ENCODE results near the gene MKX. TPM values are rescaled to one million over a fixed set of nuclear protein-coding genes. Genes with fewer than 3 reads are reported as not detected.

MKX gene
- total RNA-seq, 4 donors from 2014 or later, result 0.54 to 3.6 (median 0.90) TPM

DNA sequence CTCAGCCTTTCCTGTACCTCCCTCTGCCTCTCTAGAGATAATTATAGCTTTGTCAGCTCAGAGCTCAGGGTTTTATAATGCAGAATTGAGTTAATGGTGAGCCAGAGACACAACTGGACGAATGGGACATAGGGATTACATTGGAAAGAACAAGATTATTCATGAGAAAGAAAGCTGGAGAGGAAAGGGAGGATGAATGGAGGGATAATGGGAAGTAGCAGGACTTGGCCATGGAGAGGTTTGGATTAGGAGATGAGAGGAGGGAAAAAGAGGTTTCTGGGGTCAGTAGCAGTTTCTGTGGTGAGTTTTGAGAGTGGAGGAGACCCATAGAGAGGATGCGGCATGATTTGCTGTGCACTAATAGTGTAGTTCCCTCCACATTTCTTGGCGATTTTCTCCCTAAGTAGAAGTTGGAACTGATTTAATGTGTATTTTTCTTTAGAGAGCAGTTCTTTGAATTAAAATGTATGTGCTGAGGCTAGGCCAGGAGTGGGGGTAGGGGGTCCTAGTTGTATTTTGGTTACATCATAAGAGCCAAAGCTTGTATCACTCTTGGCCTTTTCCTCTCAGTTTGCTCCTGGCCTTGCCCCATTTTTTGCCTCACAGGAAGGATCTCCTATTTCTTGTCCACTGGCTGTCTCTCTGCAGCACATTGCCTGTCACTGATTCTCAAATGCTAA, 107.4 kb downstream of the MKX start:
- no peak overlapping the region for H3K4me3 ChIP-seq (replicated peaks in 1 of 3)
- H3K27ac ChIP-seq, result no peak overlapping the region
- H3K4me1 ChIP-seq, result no peaks in the 10 kb centered on the region
- intact Hi-C loops (cut with DNase I), result no loop called here
- TF ChIP-seq, protein P1, sequence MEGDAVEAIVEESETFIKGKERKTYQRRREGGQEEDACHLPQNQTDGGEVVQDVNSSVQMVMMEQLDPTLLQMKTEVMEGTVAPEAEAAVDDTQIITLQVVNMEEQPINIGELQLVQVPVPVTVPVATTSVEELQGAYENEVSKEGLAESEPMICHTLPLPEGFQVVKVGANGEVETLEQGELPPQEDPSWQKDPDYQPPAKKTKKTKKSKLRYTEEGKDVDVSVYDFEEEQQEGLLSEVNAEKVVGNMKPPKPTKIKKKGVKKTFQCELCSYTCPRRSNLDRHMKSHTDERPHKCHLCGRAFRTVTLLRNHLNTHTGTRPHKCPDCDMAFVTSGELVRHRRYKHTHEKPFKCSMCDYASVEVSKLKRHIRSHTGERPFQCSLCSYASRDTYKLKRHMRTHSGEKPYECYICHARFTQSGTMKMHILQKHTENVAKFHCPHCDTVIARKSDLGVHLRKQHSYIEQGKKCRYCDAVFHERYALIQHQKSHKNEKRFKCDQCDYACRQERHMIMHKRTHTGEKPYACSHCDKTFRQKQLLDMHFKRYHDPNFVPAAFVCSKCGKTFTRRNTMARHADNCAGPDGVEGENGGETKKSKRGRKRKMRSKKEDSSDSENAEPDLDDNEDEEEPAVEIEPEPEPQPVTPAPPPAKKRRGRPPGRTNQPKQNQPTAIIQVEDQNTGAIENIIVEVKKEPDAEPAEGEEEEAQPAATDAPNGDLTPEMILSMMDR (IDR thresholded peaks at IDR 0.05), result no peak
- H3K9me3 ChIP-seq, result no peaks in the 10 kb centered on the region
- no peaks in the 10 kb centered on the region for H3K36me3 ChIP-seq
- no peak for DNase-seq
- H3K27me3 ChIP-seq, result no peaks in the 10 kb centered on the region
- WGBS, 2 donors, result 70 to 78% methylated on average over 3 of the region's 3 CpGs

DNA sequence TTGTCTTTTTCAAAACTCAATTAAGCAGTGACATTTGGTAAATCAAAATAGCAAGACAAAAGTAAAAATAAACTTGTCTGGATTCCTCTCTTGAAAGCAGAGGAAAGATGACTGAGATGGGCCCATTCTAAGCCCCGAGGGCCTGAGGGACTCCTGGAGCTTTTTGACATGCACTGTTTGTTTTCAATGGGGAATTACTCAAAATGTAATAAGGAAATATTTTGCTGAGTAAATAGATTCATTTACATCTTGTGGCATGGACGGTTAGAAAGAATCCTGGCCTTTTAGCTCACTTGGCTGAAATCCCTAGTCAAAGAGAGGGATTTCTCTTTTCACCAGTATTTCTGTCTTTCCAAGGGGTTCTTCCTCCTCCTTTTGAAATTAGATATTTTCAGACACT, 108.0 kb downstream of the MKX start:
- Histone ChIP-seq H3K4me1 (no peaks in the 10 kb centered on the region), H3K4me3 (replicated peaks in 1 of 3) (no peak overlapping the region), H3K36me3 (no peaks in the 10 kb centered on the region), H3K27me3 (no peaks in the 10 kb centered on the region), H3K27ac (no peak overlapping the region), H3K9me3 (no peaks in the 10 kb centered on the region)
- no peak for DNase-seq
- 26 to 40% methylated on average over 2 of the region's 2 CpGs for WGBS, 2 donors
- TF ChIP-seq, protein P1 (IDR thresholded peaks at IDR 0.05), result no peak
- TF ChIP-seq POLR2A (IDR thresholded peaks at IDR 0.05), result no peak
- intact Hi-C loops (cut with DNase I), result no loop called here

DNA sequence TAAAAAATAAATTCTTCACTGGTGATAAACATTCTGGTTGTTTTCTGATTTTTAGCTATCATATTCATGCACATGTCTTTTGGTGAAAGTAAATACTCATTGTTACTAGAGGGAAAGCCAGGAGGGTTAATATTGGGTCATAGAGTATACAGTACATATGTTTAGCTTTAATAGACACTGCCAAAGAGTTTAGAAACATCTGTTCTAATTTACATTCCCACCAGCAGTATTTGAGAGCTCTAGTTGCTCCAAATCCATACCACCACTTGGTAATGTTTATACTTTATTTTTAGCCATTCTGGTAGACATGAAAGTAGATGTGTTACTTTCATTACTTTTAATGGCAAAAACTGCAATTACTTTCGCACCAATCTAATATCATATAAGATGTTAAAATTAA, 108.8 kb downstream of the MKX start:
- DNase-seq, result no peak
- no peak overlapping the region for H3K27ac ChIP-seq
- no peaks in the 10 kb centered on the region for H3K4me1 ChIP-seq
- no peaks in the 10 kb centered on the region for H3K9me3 ChIP-seq
- H3K4me3 ChIP-seq (replicated peaks in 1 of 3), result no peak overlapping the region
- H3K36me3 ChIP-seq, result no peaks in the 10 kb centered on the region
- TF ChIP-seq, protein P1 (IDR thresholded peaks at IDR 0.05), result no peak
- TF ChIP-seq POLR2A (IDR thresholded peaks at IDR 0.05), result no peak
- intact Hi-C loops (cut with DNase I), result no loop called here
- WGBS, 2 donors, result 100% methylated on average over 1 of the region's 1 CpG
- H3K27me3 ChIP-seq, result no peaks in the 10 kb centered on the region

DNA sequence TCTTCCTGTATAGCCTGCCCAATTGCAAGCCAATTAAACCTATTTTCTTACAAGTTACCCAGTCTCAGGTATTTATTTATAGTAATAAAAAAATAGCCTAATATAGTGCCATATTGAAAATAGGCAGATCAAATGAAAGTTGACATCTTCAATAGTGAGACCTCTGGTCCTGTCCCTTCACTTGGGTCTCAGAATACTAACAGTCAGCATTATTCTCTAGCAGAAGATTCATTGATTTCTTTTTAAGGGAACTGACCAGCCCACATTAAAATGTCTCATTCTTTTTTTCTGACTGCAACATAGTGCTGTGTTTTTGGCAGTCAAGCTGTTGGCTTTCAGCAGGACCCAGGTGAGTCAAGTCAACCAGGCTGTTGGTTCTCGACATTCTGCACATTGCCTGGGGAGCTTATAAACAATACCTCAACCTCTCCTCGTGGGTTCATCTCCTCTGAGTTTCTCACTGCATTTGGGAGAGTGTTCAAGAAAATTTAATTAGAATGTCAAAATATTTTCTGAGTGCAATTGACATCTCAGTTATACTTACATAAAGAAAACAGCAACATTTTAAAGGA, 109.8 kb downstream of the MKX start:
- intact Hi-C loops (cut with DNase I), result no loop called here
- Histone ChIP-seq H3K9me3 (no peaks in the 10 kb centered on the region), H3K36me3 (no peaks in the 10 kb centered on the region), H3K27ac (no peak overlapping the region), H3K4me3 (replicated peaks in 1 of 3) (no peak overlapping the region), H3K4me1 (no peaks in the 10 kb centered on the region), H3K27me3 (no peaks in the 10 kb centered on the region)
- TF ChIP-seq POLR2A (IDR thresholded peaks at IDR 0.05), result no peak
- TF ChIP-seq, protein P1 (IDR thresholded peaks at IDR 0.05), result no peak
- DNase-seq, result no peak
- 79 to 80% methylated on average over 2 of the region's 2 CpGs for WGBS, 2 donors

DNA sequence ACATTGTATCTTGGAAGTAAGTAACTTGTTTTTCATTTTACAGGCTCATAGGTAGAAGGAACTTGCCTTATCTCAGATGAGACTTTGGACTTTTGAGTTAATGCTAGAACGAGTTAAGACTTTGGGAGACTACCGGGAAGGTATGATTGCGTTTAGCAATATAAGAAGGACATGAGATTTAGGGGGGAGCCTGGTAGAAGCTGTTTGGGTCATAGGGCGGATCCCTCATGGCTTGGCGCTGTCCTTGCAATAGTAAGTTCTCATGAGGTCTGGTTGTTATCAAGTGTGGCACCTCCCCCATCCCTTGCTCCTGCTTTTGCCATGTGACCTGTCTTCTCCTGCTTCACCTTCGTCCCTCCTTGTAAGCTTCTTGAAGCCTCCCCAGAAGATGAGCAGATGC, 110.3 kb downstream of the MKX start:
- DNase-seq, result no peak
- WGBS, 2 donors, result 86 to 95% methylated on average over 6 of the region's 6 CpGs

More for the DNA sequence above, 110.3 kb downstream of the MKX start:
- Histone ChIP-seq H3K36me3 (no peaks in the 10 kb centered on the region), H3K27me3 (no peaks in the 10 kb centered on the region), H3K9me3 (no peaks in the 10 kb centered on the region), H3K4me3 (replicated peaks in 1 of 3) (no peak overlapping the region), H3K4me1 (no peaks in the 10 kb centered on the region), H3K27ac (no peak overlapping the region)
- intact Hi-C loops (cut with DNase I), result no loop called here
- TF ChIP-seq, protein P1 (IDR thresholded peaks at IDR 0.05), result no peak
- no peak for TF ChIP-seq POLR2A (IDR thresholded peaks at IDR 0.05)

Measured in thyroid gland (tissue), 4 donors.